ENCODE results near the gene UBQLN3. TPM values are rescaled to one million over a fixed set of nuclear protein-coding genes. Genes with fewer than 3 reads are reported as not detected.

The UBQLN3 gene
- total RNA-seq, 1 experiment from 2014 or later: not detected

DNA sequence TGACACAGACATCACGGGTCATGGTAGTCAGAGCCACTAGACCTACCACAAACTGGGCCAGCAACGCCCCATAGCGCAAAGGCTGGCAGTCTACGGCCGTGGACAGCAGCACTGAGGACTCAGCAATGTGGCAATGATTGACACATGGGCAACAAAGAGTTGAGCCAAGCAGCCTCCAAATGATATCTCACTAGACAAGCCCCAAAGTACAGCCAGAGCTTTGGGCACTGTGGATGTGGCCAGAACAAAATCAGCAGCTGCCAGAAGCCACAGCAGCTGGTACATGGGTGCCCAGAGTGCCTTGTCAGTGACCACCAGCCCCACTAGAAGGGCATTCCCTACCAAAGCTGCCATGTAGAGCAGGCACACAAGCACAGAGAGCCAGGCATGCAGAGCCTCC, 18.0 kb upstream of the UBQLN3 start:
- ChIA-PET POLR2A (no interaction called here), CTCF (no interaction called here)
- Histone ChIP-seq H3K9me3 (ENCODE audit: control insufficient read depth, insufficient read depth, low read depth, low read length) (no peaks in the 10 kb centered on the region), H3K4me3 (ENCODE audit: low read depth in 2 of 2, low read length in 2 of 2) (no peak overlapping the region), H3K27ac (ENCODE audit: low read length) (no peak overlapping the region), H3K36me3 (ENCODE audit: control insufficient read depth, insufficient read depth, low read length) (no peaks in the 10 kb centered on the region), H3K4me1 (ENCODE audit: control insufficient read depth, insufficient read depth, low read length) (no peaks in the 10 kb centered on the region), H3K27me3 (ENCODE audit: control insufficient read depth, insufficient read depth, low read length) (peaks cover 5% of the 10 kb centered on the region; the same call in 1 of the 2 replicates)
- ATAC-seq (no peak; the same call in 1 of the 2 replicates), DNase-seq (ENCODE audit: low read depth, low spot score) (no peak)
- BruUV-seq (replicated peaks): no TSS peak
- in situ Hi-C loops (cut with HindIII; ENCODE audit: low pct_unique_long_range_greater_than_20kb, low sequenced_read_pairs) (no loop called here), intact Hi-C loops (cut with micrococcal nuclease; ENCODE audit: unreplicated experiment) (no loop called here)
- TF ChIP-seq TCF7L2 (IDR thresholded peaks at IDR 0.05; ENCODE audit: low read depth, low read length): no peak
- no peak for TF ChIP-seq SIN3A (IDR thresholded peaks at IDR 0.05; ENCODE audit: borderline replicate concordance, insufficient read depth, low read depth, low read length)

DNA sequence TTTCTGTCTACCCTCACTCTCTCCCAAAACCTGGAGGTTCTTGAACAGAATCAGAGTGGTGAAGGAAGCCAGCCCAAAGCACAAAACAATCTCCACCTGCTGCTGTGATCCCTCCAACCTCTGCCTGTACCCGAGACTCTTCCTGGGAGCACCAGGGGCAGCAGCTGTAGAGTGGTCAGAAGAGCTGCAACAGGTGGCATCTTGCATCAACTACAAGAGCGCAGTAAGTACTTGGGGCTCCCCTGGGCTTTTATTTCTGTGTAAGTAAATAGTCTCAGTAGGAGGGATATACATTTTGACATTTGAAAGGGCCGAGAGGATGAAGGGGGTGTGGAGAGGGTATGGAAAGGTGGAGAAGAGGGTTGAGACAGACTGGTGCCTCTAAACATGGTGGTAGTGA, 15.0 kb upstream of the UBQLN3 start:
- H3K4me1 ChIP-seq (ENCODE audit: control insufficient read depth, insufficient read depth, low read length): no peaks in the 10 kb centered on the region
- intact Hi-C loops (cut with micrococcal nuclease; ENCODE audit: unreplicated experiment): no loop called here
- no peak overlapping the region for H3K27ac ChIP-seq (ENCODE audit: low read length)
- H3K9me3 ChIP-seq (ENCODE audit: control insufficient read depth, insufficient read depth, low read depth, low read length): no peaks in the 10 kb centered on the region
- in situ Hi-C loops (cut with HindIII; ENCODE audit: low pct_unique_long_range_greater_than_20kb, low sequenced_read_pairs): no loop called here
- BruUV-seq (replicated peaks): no TSS peak
- peaks cover 5% of the 10 kb centered on the region; the same call in 1 of the 2 replicates for H3K27me3 ChIP-seq (ENCODE audit: control insufficient read depth, insufficient read depth, low read length)
- TF ChIP-seq TCF7L2 (IDR thresholded peaks at IDR 0.05; ENCODE audit: low read depth, low read length) (no peak), SIN3A (IDR thresholded peaks at IDR 0.05; ENCODE audit: borderline replicate concordance, insufficient read depth, low read depth, low read length) (no peak), POLR2AphosphoS5 (IDR thresholded peaks at IDR 0.05; ENCODE audit: low read depth, low read length) (no peak)
- TF ChIP-seq, protein P1, sequence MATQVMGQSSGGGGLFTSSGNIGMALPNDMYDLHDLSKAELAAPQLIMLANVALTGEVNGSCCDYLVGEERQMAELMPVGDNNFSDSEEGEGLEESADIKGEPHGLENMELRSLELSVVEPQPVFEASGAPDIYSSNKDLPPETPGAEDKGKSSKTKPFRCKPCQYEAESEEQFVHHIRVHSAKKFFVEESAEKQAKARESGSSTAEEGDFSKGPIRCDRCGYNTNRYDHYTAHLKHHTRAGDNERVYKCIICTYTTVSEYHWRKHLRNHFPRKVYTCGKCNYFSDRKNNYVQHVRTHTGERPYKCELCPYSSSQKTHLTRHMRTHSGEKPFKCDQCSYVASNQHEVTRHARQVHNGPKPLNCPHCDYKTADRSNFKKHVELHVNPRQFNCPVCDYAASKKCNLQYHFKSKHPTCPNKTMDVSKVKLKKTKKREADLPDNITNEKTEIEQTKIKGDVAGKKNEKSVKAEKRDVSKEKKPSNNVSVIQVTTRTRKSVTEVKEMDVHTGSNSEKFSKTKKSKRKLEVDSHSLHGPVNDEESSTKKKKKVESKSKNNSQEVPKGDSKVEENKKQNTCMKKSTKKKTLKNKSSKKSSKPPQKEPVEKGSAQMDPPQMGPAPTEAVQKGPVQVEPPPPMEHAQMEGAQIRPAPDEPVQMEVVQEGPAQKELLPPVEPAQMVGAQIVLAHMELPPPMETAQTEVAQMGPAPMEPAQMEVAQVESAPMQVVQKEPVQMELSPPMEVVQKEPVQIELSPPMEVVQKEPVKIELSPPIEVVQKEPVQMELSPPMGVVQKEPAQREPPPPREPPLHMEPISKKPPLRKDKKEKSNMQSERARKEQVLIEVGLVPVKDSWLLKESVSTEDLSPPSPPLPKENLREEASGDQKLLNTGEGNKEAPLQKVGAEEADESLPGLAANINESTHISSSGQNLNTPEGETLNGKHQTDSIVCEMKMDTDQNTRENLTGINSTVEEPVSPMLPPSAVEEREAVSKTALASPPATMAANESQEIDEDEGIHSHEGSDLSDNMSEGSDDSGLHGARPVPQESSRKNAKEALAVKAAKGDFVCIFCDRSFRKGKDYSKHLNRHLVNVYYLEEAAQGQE (IDR thresholded peaks at IDR 0.05; ENCODE audit: insufficient read depth in 1 of 2, low read depth in 2 of 2, low read length in 1 of 2): no peak
- TF ChIP-seq, protein P2, sequence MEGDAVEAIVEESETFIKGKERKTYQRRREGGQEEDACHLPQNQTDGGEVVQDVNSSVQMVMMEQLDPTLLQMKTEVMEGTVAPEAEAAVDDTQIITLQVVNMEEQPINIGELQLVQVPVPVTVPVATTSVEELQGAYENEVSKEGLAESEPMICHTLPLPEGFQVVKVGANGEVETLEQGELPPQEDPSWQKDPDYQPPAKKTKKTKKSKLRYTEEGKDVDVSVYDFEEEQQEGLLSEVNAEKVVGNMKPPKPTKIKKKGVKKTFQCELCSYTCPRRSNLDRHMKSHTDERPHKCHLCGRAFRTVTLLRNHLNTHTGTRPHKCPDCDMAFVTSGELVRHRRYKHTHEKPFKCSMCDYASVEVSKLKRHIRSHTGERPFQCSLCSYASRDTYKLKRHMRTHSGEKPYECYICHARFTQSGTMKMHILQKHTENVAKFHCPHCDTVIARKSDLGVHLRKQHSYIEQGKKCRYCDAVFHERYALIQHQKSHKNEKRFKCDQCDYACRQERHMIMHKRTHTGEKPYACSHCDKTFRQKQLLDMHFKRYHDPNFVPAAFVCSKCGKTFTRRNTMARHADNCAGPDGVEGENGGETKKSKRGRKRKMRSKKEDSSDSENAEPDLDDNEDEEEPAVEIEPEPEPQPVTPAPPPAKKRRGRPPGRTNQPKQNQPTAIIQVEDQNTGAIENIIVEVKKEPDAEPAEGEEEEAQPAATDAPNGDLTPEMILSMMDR (IDR thresholded peaks at IDR 0.05): no peak
- ATAC-seq: no peak
- DNase-seq (ENCODE audit: low read depth, low spot score): no peak
- no peaks in the 10 kb centered on the region for H3K36me3 ChIP-seq (ENCODE audit: control insufficient read depth, insufficient read depth, low read length)
- no peak overlapping the region for H3K4me3 ChIP-seq (ENCODE audit: low read depth in 2 of 2, low read length in 2 of 2)
- CTCF ChIA-PET: no interaction called here
- POLR2A ChIA-PET: no interaction called here

DNA sequence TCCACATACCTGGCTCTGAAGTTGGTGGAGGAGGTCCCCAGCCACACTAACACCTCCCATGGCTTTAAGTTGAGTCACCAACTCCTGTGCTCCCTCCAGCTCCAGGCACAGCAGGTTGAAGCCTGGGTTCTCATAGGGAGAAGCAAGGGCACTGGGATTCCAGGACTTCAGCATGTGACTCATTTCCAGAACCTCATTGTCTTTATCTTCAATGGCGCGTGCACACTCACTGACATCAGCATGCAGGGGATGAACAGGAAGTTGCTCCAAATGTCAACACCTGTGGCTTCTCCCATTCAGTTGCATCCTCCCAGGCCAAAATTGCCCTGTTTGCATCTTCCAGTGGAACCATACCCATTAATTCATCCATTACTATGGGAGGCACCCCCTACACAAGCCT, 12.6 kb upstream of the UBQLN3 start:
- BruUV-seq (replicated peaks): no TSS peak
- ATAC-seq (no peak), DNase-seq (ENCODE audit: low read depth, low spot score) (no peak)
- H3K4me3 ChIP-seq (ENCODE audit: low read depth in 2 of 2, low read length in 2 of 2): no peak overlapping the region
- H3K9me3 ChIP-seq (ENCODE audit: control insufficient read depth, insufficient read depth, low read depth, low read length): no peaks in the 10 kb centered on the region
- no peak overlapping the region for H3K27ac ChIP-seq (ENCODE audit: low read length)
- in situ Hi-C loops (cut with HindIII; ENCODE audit: low pct_unique_long_range_greater_than_20kb, low sequenced_read_pairs) (no loop called here), intact Hi-C loops (cut with micrococcal nuclease; ENCODE audit: unreplicated experiment) (no loop called here)
- ChIA-PET POLR2A (no interaction called here), CTCF (no interaction called here)
- H3K36me3 ChIP-seq (ENCODE audit: control insufficient read depth, insufficient read depth, low read length): no peaks in the 10 kb centered on the region
- no peaks in the 10 kb centered on the region for H3K4me1 ChIP-seq (ENCODE audit: control insufficient read depth, insufficient read depth, low read length)
- peaks cover 5% of the 10 kb centered on the region; the same call in 1 of the 2 replicates for H3K27me3 ChIP-seq (ENCODE audit: control insufficient read depth, insufficient read depth, low read length)
- TF ChIP-seq POLR2AphosphoS5 (IDR thresholded peaks at IDR 0.05; ENCODE audit: low read depth, low read length) (no peak), SIN3A (IDR thresholded peaks at IDR 0.05; ENCODE audit: borderline replicate concordance, insufficient read depth, low read depth, low read length) (no peak), TCF7L2 (IDR thresholded peaks at IDR 0.05; ENCODE audit: low read depth, low read length) (no peak)
- TF ChIP-seq, protein P2 (IDR thresholded peaks at IDR 0.05): no peak
- TF ChIP-seq, protein P1 (IDR thresholded peaks at IDR 0.05; ENCODE audit: insufficient read depth in 1 of 2, low read depth in 2 of 2, low read length in 1 of 2): no peak

All from Panc1 (cell line).